Effector memory CD4-positive, alpha-beta T cell (primary cell): ENCODE results near the gene SRGAP1.

Experiments used
- DNase-seq, 3 donors: peaks; one replicate each; pipeline ENCODE4 v3.0.0-alpha.2; 2020
- H3K27ac ChIP-seq: 2 replicates; pipeline ENCODE4 v1.7.0; 2013; ENCODE audit warnings: mild to moderate bottlenecking, low read length, moderate library complexity; ENCODE audit not compliant: insufficient read depth, poor library complexity, severe bottlenecking
- H3K27me3 ChIP-seq: replicated peaks from 2 replicates; pipeline ENCODE4 v1.7.0; 2013; ENCODE audit warnings: mild to moderate bottlenecking, low read length; ENCODE audit not compliant: insufficient read depth, control insufficient read depth, poor library complexity, severe bottlenecking
- H3K36me3 ChIP-seq: 2 replicates; pipeline ENCODE4 v1.7.0; 2013; ENCODE audit warnings: mild to moderate bottlenecking, low read length, moderate library complexity; ENCODE audit not compliant: control insufficient read depth, insufficient read depth
- H3K4me1 ChIP-seq: 2 replicates; pipeline ENCODE4 v1.7.0; 2013; ENCODE audit warnings: low read length, mild to moderate bottlenecking; ENCODE audit not compliant: control insufficient read depth, insufficient read depth, poor library complexity, severe bottlenecking
- H3K4me3 ChIP-seq: 2 replicates; pipeline ENCODE4 v1.7.0; 2013; ENCODE audit warnings: low read length, low read depth, mild to moderate bottlenecking; ENCODE audit not compliant: insufficient read depth, poor library complexity, severe bottlenecking
- H3K9me3 ChIP-seq: 2 replicates; pipeline ENCODE4 v1.7.0; 2013; ENCODE audit warnings: mild to moderate bottlenecking, low read length, moderate library complexity; ENCODE audit not compliant: control insufficient read depth

SRGAP1 gene

GRCh38 chr12:64042911-64043310 is 198.4 kb downstream of the SRGAP1 start:
- no peaks in the 10 kb centered on the region for H3K36me3 ChIP-seq
- H3K27ac ChIP-seq: no peak overlapping the region
- no peaks in the 10 kb centered on the region for H3K4me1 ChIP-seq
- no peaks in the 10 kb centered on the region for H3K9me3 ChIP-seq
- H3K27me3 ChIP-seq: no peaks in the 10 kb centered on the region
- no peak overlapping the region for H3K4me3 ChIP-seq
- DNase-seq: no peak

GRCh38 chr12:64044191-64044590 is 199.7 kb downstream of the SRGAP1 start:
- Histone ChIP-seq H3K36me3 (no peaks in the 10 kb centered on the region), H3K27me3 (no peaks in the 10 kb centered on the region), H3K4me3 (no peak overlapping the region), H3K27ac (no peak overlapping the region), H3K4me1 (no peaks in the 10 kb centered on the region), H3K9me3 (no peaks in the 10 kb centered on the region)
- DNase-seq: no peak

- no peaks in the 10 kb centered on the region for H3K36me3 ChIP-seq
- H3K4me3 ChIP-seq: no peak overlapping the region
- no peak for DNase-seq
- no peaks in the 10 kb centered on the region for H3K27me3 ChIP-seq
- H3K27ac ChIP-seq: no peak overlapping the region
- H3K4me1 ChIP-seq: no peaks in the 10 kb centered on the region
- H3K9me3 ChIP-seq: no peaks in the 10 kb centered on the region
Observed at GRCh38 chr12:64051057-64051456, 206.6 kb downstream of the SRGAP1 start.

GRCh38 chr12:64053117-64053516 is 208.6 kb downstream of the SRGAP1 start:
- DNase-seq: no peak
- no peak overlapping the region for H3K27ac ChIP-seq
- no peak overlapping the region for H3K4me3 ChIP-seq
- H3K27me3 ChIP-seq: no peaks in the 10 kb centered on the region
- H3K9me3 ChIP-seq: no peaks in the 10 kb centered on the region
- no peaks in the 10 kb centered on the region for H3K4me1 ChIP-seq
- no peaks in the 10 kb centered on the region for H3K36me3 ChIP-seq

- no peak for DNase-seq
Observed at GRCh38 chr12:64054079-64054520, 209.6 kb downstream of the SRGAP1 start.

GRCh38 chr12:64056741-64057140 is 212.2 kb downstream of the SRGAP1 start:
- no peaks in the 10 kb centered on the region for H3K27me3 ChIP-seq
- no peaks in the 10 kb centered on the region for H3K36me3 ChIP-seq
- no peak overlapping the region for H3K4me3 ChIP-seq
- DNase-seq: no peak
- H3K27ac ChIP-seq: no peak overlapping the region
- H3K4me1 ChIP-seq: no peaks in the 10 kb centered on the region
- no peaks in the 10 kb centered on the region for H3K9me3 ChIP-seq

More at GRCh38 chr12:64054079-64054520, 209.6 kb downstream of the SRGAP1 start:
- H3K4me3 ChIP-seq: no peak overlapping the region
- no peaks in the 10 kb centered on the region for H3K9me3 ChIP-seq
- H3K27me3 ChIP-seq: no peaks in the 10 kb centered on the region
- no peak overlapping the region for H3K27ac ChIP-seq
- no peaks in the 10 kb centered on the region for H3K4me1 ChIP-seq
- no peaks in the 10 kb centered on the region for H3K36me3 ChIP-seq

GRCh38 chr12:64057706-64058105 is 213.2 kb downstream of the SRGAP1 start:
- Histone ChIP-seq H3K9me3 (no peaks in the 10 kb centered on the region), H3K4me3 (no peak overlapping the region), H3K27ac (no peak overlapping the region), H3K36me3 (no peaks in the 10 kb centered on the region), H3K27me3 (no peaks in the 10 kb centered on the region), H3K4me1 (no peaks in the 10 kb centered on the region)
- DNase-seq: no peak

GRCh38 chr12:64058541-64059265 is 214.2 kb downstream of the SRGAP1 start:
- Histone ChIP-seq H3K4me3 (no peak overlapping the region), H3K9me3 (no peaks in the 10 kb centered on the region), H3K4me1 (no peaks in the 10 kb centered on the region), H3K27me3 (no peaks in the 10 kb centered on the region), H3K36me3 (no peaks in the 10 kb centered on the region), H3K27ac (no peak overlapping the region)
- DNase-seq: no peak

- Histone ChIP-seq H3K27me3 (no peaks in the 10 kb centered on the region), H3K4me3 (no peak overlapping the region), H3K9me3 (no peaks in the 10 kb centered on the region), H3K4me1 (no peaks in the 10 kb centered on the region), H3K36me3 (no peaks in the 10 kb centered on the region), H3K27ac (no peak overlapping the region)
- no peak for DNase-seq
Observed at GRCh38 chr12:64059685-64060084, 215.2 kb downstream of the SRGAP1 start.

GRCh38 chr12:64061868-64062375 is 217.4 kb downstream of the SRGAP1 start:
- Histone ChIP-seq H3K9me3 (no peaks in the 10 kb centered on the region), H3K4me3 (no peak overlapping the region), H3K4me1 (no peaks in the 10 kb centered on the region), H3K36me3 (no peaks in the 10 kb centered on the region), H3K27ac (no peak overlapping the region), H3K27me3 (no peaks in the 10 kb centered on the region)
- DNase-seq: no peak
